C4-2B (cell line): ENCODE results near the gene SETMAR.
"Not testable (repeated sequence)": the region's sequence is repeated elsewhere in the genome, so short reads cannot be mapped to it uniquely, and the experiment has no call there.

Experiments
- ZFX ChIP-seq: fragments of 450-650 bp; IDR thresholded peaks from 2 replicates; pipeline ENCODE4 v1.6.1; 2017
- TF ChIP-seq, protein P1 (sequence below): fragments of 450-650 bp; conservative IDR thresholded peaks from 2 replicates; pipeline ENCODE4 v1.5.1; 2017; ENCODE audit warnings: mild to moderate bottlenecking

- TF ChIP-seq, protein P1, sequence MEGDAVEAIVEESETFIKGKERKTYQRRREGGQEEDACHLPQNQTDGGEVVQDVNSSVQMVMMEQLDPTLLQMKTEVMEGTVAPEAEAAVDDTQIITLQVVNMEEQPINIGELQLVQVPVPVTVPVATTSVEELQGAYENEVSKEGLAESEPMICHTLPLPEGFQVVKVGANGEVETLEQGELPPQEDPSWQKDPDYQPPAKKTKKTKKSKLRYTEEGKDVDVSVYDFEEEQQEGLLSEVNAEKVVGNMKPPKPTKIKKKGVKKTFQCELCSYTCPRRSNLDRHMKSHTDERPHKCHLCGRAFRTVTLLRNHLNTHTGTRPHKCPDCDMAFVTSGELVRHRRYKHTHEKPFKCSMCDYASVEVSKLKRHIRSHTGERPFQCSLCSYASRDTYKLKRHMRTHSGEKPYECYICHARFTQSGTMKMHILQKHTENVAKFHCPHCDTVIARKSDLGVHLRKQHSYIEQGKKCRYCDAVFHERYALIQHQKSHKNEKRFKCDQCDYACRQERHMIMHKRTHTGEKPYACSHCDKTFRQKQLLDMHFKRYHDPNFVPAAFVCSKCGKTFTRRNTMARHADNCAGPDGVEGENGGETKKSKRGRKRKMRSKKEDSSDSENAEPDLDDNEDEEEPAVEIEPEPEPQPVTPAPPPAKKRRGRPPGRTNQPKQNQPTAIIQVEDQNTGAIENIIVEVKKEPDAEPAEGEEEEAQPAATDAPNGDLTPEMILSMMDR = not testable (repeated sequence)
- not testable (repeated sequence) for TF ChIP-seq ZFX
Observed at GRCh38 chr3:4305210-4305609, 2.0 kb downstream of the SETMAR start.
